Measurements from ENCODE around the gene MAPK13. TPM values are rescaled to one million over a fixed set of nuclear protein-coding genes. Genes with fewer than 3 reads are reported as not detected.
"Not testable (repeated sequence)": the region's sequence is repeated elsewhere in the genome, so short reads cannot be mapped to it uniquely, and the experiment has no call there.

MAPK13 gene
- total RNA-seq, 2 donors from 2014 or later = 40.7 to 74.2 TPM

GRCh38 chr6:36118550-36119107 lies 11.7 kb upstream of the MAPK13 start:
- peak; percentile 91 to 94 for ATAC-seq
- DNase-seq (ENCODE audit: low spot score) = peak; percentile 95
- Mint-ChIP-seq H3K9me3 (no peaks in the 10 kb centered on the region), H3K27me3 (no peaks in the 10 kb centered on the region), H3K36me3 (peaks cover 5% of the 10 kb centered on the region), H3K27ac (peak overlapping the region; percentile 99 to 100), H3K4me3 (peak overlapping the region; percentile 98), H3K4me1 (ENCODE audit: low read depth in 2 of 2) (peaks cover 85 to 95% of the 10 kb centered on the region in 2 donors)

DNA sequence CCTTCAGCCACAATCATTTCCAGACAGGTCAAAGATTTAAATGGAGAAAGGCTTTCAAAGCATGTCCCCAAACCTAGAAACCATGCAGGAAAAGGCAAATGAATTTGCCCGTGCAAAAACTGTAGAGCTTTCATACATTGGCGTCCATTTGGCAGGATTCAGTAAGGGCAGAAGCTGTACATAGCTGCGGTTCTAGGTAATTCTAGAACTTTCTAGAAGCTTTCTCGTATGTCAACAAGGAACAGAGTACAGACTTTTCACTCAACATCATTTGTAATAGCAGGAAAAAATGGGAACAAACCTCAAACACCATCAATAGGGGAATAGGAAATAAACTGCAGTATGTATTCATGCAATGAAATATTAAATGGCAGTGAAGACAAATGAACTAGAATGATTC lies 11.1 kb upstream of the MAPK13 start:
- peak overlapping the region; percentile 98 for H3K4me3 Mint-ChIP-seq
- no peaks in the 10 kb centered on the region for H3K27me3 Mint-ChIP-seq
- ATAC-seq (no peak), DNase-seq (ENCODE audit: low spot score) (no peak)
- H3K9me3 Mint-ChIP-seq = no peaks in the 10 kb centered on the region
- H3K4me1 Mint-ChIP-seq (ENCODE audit: low read depth in 2 of 2) = peaks cover 87 to 94% of the 10 kb centered on the region in 2 donors
- peak overlapping the region; percentile 99 to 100 for H3K27ac Mint-ChIP-seq
- peaks cover 5% of the 10 kb centered on the region for H3K36me3 Mint-ChIP-seq

DNA sequence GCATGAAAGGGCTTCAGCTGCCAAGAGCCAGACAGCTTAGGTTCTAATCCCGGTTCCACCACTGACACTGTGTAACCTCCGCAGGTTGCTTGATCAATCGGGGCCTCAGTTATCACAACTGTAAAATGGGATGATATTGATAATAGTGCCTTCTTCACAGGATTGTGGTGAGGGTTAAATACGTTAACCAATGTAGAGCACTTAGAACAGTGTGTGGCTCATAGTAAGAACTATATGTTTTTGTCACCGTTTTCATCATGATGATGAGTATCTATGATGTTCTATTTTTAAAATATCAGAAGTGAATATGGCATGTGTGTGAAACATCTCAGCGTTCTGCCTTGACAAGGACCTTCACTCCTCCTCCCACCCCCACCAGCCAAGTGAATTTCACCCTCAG lies 10.3 kb upstream of the MAPK13 start:
- H3K27ac Mint-ChIP-seq = peak overlapping the region; percentile 99 to 100
- ATAC-seq = peak in 1 of 2 donors; percentile 2
- no peaks in the 10 kb centered on the region for H3K27me3 Mint-ChIP-seq
- peaks cover 5% of the 10 kb centered on the region for H3K36me3 Mint-ChIP-seq
- H3K9me3 Mint-ChIP-seq = no peaks in the 10 kb centered on the region
- H3K4me1 Mint-ChIP-seq (ENCODE audit: low read depth in 2 of 2) = peaks cover 87 to 90% of the 10 kb centered on the region in 2 donors
- H3K4me3 Mint-ChIP-seq = peak overlapping the region; percentile 98
- DNase-seq (ENCODE audit: low spot score) = no peak

DNA sequence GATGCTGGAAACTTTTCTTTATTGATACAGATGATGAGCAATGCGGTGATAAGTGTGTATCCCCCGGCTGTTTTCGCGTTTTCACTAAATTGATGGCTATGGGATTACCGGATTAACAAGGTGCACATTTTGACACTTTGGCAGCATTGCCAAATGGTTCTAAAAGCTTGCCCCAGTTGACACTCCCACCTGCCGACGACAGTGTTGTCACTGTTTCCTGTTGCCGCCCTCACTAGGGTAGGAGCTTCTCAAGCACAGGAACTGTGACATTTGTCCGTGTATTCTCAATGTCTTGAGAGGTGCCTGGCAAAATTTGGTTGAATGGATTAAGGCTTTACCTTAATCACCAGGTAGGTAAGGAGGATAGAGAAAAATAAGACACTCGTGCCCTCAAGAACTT lies 9.8 kb upstream of the MAPK13 start:
- Mint-ChIP-seq H3K4me1 (ENCODE audit: low read depth in 2 of 2) (peaks cover 85 to 86% of the 10 kb centered on the region in 2 donors), H3K36me3 (peaks cover 5% of the 10 kb centered on the region), H3K27me3 (no peaks in the 10 kb centered on the region), H3K27ac (peak overlapping the region; percentile 99 to 100), H3K9me3 (no peaks in the 10 kb centered on the region), H3K4me3 (peak overlapping the region; percentile 98)
- peak; percentile 60 to 62 for ATAC-seq
- DNase-seq (ENCODE audit: low spot score) = peak; percentile 86

DNA sequence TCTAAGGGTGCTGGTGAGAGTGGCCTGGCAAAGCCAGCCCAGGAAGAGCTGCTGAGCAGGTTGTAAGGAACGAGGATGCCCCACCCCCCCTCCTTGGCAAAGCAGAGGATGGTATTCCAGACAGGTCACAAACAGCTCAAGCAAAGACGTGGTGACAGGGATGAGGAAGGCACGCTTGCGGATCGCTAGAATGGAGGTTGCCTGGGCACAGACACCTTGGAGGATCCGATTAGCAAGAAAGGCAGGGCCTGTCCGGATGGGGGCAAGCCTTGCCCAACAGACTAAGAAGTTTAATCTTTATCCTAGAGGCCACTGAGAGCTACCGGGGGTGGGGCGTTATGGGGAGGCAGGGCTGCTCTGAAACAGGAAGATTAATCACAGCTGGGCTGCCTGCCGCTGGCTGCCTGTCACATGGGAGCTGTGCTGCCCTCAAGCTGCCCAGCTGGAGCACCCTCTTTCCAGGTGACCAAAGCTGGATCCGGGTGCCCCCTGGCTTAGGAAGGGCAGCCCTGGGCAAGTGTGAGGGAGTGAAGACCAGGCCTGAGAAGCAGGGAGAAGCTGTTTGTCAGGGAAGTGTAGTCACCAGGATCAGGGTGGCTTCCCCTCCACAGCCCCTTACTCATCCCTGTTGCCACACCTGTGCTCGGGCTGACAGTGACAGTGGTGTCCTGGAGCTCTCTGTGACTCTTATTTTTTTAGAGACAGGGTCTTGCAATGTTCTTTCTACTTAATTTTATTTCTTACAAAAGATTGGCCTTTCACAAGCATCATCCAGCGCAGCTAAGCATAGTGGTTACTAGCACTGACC lies 9.1 kb upstream of the MAPK13 start:
- Mint-ChIP-seq H3K27ac (peak overlapping the region; percentile 99 to 100), H3K36me3 (peaks cover 5% of the 10 kb centered on the region), H3K9me3 (no peaks in the 10 kb centered on the region), H3K4me3 (peak overlapping the region; percentile 98), H3K4me1 (ENCODE audit: low read depth in 2 of 2) (peaks cover 88 to 92% of the 10 kb centered on the region in 2 donors), H3K27me3 (no peaks in the 10 kb centered on the region)
- DNase-seq (ENCODE audit: low spot score) = peak; percentile 88
- ATAC-seq = peak; percentile 56 to 63

DNA sequence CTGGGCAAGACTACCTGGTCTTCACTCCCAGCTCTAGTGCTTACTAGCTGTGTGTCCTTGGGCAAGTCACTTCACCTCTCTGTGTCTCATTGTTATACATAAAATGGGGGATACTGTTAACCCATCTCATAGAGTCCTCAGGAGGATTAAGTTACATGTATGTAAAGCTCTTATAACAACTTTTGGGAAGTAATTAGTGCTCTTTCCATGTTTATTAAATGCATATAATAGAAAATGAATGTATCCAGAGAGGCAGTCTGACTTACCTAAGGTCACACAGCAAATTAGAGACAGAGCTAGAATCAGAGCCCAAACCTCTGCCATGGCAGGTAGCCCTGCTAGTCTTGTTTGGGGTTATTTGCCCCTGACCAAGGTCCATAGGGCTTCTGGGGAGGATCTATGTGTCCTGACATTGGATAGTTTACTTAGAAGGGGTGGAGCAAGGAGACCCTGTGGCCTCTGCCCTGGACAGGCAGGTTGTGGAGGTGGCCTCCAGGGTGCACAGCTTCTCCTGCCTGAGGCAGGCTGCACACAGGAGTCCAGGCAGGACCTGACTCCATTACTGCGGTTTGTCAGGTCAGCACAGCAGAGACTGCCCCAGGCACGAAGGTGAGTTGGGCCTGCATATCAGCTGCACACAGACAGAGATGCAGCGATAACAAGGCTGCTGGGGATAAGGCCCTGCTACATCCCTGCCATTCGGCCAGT lies 8.4 kb upstream of the MAPK13 start:
- H3K4me1 Mint-ChIP-seq (ENCODE audit: low read depth in 2 of 2) = peaks cover 88 to 95% of the 10 kb centered on the region in 2 donors
- no peak for ATAC-seq
- no peaks in the 10 kb centered on the region for H3K27me3 Mint-ChIP-seq
- no peaks in the 10 kb centered on the region for H3K9me3 Mint-ChIP-seq
- peak overlapping the region; percentile 98 for H3K4me3 Mint-ChIP-seq
- peak overlapping the region; percentile 99 to 100 for H3K27ac Mint-ChIP-seq
- no peak for DNase-seq (ENCODE audit: low spot score)
- peaks cover 5% of the 10 kb centered on the region for H3K36me3 Mint-ChIP-seq

DNA sequence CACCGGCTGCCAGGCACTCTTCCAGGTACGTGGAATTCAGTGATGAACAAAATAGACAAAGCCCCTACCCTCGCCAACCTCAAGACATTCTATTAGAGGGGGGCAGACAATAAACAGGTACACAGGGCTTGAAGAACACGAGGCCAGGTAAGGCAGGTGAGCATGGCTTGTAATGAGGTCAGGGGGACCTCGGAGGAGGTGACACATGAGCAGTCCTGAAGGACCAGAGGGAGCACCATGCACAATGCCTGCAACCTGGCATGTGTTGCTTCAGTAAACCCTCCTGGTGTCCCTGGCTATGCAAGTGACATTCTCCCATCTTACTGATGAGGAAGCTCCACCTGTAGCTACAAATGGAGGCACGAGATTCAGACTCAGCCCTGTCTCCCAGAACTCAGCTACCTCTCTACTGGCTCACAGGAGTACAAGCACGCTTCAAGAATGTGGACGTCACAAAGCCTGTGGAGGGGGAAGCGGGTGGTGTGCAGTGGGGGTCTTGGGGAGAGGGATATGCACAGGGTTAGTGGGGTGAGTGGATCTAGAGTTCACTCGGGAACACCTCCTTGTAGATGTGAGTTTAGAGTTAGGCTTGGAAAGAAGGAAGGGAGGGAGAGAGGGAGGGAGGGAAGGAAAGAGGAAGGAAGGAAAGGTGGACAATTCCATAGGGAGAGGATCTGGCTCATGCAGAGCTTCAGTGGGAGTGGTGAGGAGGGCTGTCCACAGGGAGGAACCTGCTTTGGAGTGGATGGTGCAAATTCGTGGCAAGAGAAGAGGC lies 7.6 kb upstream of the MAPK13 start:
- Mint-ChIP-seq H3K27ac (peak overlapping the region; percentile 99 to 100), H3K27me3 (no peaks in the 10 kb centered on the region), H3K4me1 (ENCODE audit: low read depth in 2 of 2) (peaks cover 88 to 95% of the 10 kb centered on the region in 2 donors), H3K9me3 (no peaks in the 10 kb centered on the region), H3K4me3 (peak overlapping the region; percentile 68), H3K36me3 (no peaks in the 10 kb centered on the region)
- ATAC-seq (no peak), DNase-seq (ENCODE audit: low spot score) (no peak)

DNA sequence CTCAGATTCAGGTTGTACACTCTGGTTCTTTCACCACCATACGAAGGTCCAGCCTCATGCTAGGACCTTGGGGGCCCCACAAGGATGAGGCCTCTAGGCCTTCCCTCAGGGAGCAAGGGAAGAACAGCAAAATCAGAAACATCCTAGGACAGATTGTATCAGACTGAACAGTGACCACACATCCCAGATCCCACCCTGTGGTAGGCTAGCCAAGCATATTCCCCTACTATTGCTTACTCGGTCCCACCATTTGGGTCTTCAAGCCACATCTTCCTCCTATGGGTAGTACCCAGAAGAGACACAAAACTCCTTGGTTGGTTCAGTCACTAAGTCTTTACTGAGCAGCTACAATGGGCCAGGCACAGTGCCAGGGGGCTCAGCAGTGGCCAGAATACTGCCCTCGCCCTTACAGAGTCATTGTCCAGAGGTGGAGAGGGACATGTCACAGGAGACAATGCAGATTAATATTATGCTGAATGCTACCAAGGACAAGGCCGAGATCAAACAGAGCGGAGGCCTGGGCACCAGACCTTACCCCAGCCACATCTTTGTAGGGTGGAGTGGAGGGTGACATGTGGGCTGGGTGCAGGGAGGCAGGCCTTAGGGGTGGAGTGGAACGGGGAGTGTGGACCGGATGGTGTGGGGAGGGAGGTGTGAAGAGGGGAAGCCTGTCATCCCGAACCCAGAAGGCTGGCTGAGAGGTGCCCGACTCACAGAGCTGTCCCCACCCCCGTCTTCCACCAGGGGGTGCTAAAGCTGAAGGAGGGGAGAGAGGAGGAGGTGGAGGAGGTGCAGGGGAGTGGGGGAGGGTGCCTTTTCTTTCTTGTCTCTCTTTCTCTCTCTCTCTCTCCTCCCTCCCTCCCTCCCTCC lies 6.8 kb upstream of the MAPK13 start:
- H3K4me1 Mint-ChIP-seq (ENCODE audit: low read depth in 2 of 2) = peaks cover 83 to 95% of the 10 kb centered on the region in 2 donors
- H3K9me3 Mint-ChIP-seq = no peaks in the 10 kb centered on the region
- ATAC-seq (peak; percentile 90 to 91), DNase-seq (ENCODE audit: low spot score) (peak; percentile 97)
- no peaks in the 10 kb centered on the region for H3K36me3 Mint-ChIP-seq
- no peaks in the 10 kb centered on the region for H3K27me3 Mint-ChIP-seq
- peak overlapping the region; percentile 68 for H3K4me3 Mint-ChIP-seq
- peak overlapping the region; percentile 99 to 100 for H3K27ac Mint-ChIP-seq

DNA sequence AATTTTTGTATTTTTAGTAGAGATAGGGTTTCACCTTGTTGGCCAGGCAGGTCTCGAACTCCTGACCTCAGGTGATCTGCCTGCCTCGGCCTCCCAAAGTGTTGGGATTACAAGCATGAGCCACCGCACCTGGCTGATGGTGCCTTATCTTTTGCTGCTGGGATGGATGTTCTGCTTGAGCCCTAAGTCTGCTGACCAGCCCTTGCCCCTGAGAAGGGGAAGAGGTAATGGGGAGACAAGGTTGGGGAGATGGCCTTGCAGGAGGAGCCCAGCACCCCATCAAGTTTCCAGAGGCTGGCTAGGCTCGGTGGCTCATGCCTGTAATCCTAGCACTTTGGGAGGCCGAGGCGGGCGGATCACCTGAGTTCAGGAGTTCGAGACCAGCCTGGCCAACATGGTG lies 6.0 kb upstream of the MAPK13 start:
- peak overlapping the region; percentile 68 for H3K4me3 Mint-ChIP-seq
- H3K27ac Mint-ChIP-seq = peak overlapping the region; percentile 99 to 100
- ATAC-seq; DNase-seq (ENCODE audit: low spot score); H3K9me3 Mint-ChIP-seq; H3K36me3 Mint-ChIP-seq; H3K27me3 Mint-ChIP-seq: not testable (repeated sequence)
- H3K4me1 Mint-ChIP-seq (ENCODE audit: low read depth in 2 of 2) = peaks cover 74 to 90% of the 10 kb centered on the region in 2 donors

DNA sequence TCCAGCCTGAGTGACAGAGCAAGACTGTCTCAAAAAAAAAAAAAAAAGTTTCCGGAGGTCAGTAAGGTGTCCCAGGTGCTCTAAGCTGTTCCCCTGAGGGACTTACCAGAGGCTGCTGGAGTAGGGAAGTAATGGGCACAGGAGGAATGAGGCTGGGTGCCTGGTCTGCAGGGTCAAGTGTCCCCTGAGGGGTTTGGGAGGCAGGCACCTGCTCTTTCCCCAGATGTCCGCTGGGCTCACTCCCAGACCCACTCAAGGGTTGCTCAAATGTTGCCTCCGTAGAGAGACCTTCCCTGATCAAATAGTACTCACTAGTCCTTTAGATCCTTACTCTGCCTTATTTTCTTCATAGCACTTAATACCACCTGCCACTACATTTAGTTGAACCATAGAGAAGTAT lies 5.4 kb upstream of the MAPK13 start:
- Mint-ChIP-seq H3K4me1 (ENCODE audit: low read depth in 2 of 2) (peaks cover 74 to 88% of the 10 kb centered on the region in 2 donors), H3K4me3 (peak overlapping the region; percentile 29), H3K27me3 (no peaks in the 10 kb centered on the region), H3K36me3 (no peaks in the 10 kb centered on the region), H3K27ac (peak overlapping the region; percentile 13 to 85), H3K9me3 (no peaks in the 10 kb centered on the region)
- DNase-seq (ENCODE audit: low spot score) (no peak), ATAC-seq (no peak)

DNA sequence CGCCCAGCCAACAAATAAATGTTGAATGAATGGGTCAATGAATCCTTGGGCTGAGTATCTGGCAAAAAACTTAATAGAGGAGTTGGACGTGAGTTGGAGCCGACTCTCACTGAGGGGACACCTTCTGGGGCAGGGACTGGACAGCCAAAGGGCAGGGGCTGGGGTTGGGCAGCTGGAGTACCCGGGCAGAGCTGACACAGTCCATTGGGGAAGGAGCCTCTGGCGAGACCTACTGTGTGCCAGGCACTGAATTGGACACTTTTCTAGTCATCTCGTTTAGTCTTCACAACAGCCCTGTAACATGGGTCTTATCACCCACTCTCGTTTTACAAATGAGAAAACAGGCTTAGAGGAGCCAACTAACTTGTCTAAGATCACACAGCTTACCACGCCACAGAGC lies 4.7 kb upstream of the MAPK13 start:
- Mint-ChIP-seq H3K4me3 (no peak overlapping the region), H3K36me3 (no peaks in the 10 kb centered on the region), H3K9me3 (no peaks in the 10 kb centered on the region), H3K27me3 (no peaks in the 10 kb centered on the region), H3K4me1 (ENCODE audit: low read depth in 2 of 2) (peaks cover 68 to 83% of the 10 kb centered on the region in 2 donors), H3K27ac (peak overlapping the region; percentile 13 to 85)
- ATAC-seq = no peak
- no peak for DNase-seq (ENCODE audit: low spot score)

GRCh38 chr6:36126121-36126520 lies 4.2 kb upstream of the MAPK13 start:
- Mint-ChIP-seq H3K4me3 (peak overlapping the region; percentile 34), H3K27me3 (no peaks in the 10 kb centered on the region), H3K27ac (peak overlapping the region; percentile 13 to 85), H3K9me3 (no peaks in the 10 kb centered on the region), H3K4me1 (ENCODE audit: low read depth in 2 of 2) (peaks cover 62 to 77% of the 10 kb centered on the region in 2 donors), H3K36me3 (no peaks in the 10 kb centered on the region)
- ATAC-seq (no peak), DNase-seq (ENCODE audit: low spot score) (no peak)
